GM12865 (cell line): ENCODE measurements around the gene KIF18B.

ENCODE experiments used
- DNase-seq: peaks from one replicate; pipeline ENCODE4 v3.0.0; 2010; ENCODE audit warnings: low read depth
- H3K4me3 ChIP-seq: 2 replicates; pipeline ENCODE4 v1.5.1; 2011; ENCODE audit warnings: mild to moderate bottlenecking, low read depth, low read length, control low read depth
- CTCF ChIP-seq: IDR thresholded peaks from 2 replicates; pipeline ENCODE4 v1.5.1; 2011; ENCODE audit warnings: low read length, control low read depth, low read depth, inconsistent platforms; ENCODE audit not compliant: insufficient read depth; ENCODE audit errors: missing control alignments

Gene KIF18B

GRCh38 chr17:44909681-44910144 lies 37.9 kb downstream of the KIF18B start:
- DNase-seq, result no peak
- TF ChIP-seq CTCF, result no peak
- H3K4me3 ChIP-seq, result no peak overlapping the region

GRCh38 chr17:44908761-44909326 lies 38.7 kb downstream of the KIF18B start:
- DNase-seq, result no peak
- no peak overlapping the region for H3K4me3 ChIP-seq
- no peak for TF ChIP-seq CTCF

- TF ChIP-seq CTCF, result no peak
- H3K4me3 ChIP-seq, result no peak overlapping the region
- no peak for DNase-seq
Observed at GRCh38 chr17:44907729-44908470, 39.7 kb downstream of the KIF18B start.

- DNase-seq, result no peak
- no peak for TF ChIP-seq CTCF
- no peak overlapping the region for H3K4me3 ChIP-seq
Observed at GRCh38 chr17:44906763-44907728, 40.5 kb downstream of the KIF18B start.

- no peak overlapping the region for H3K4me3 ChIP-seq
- no peak for TF ChIP-seq CTCF
- DNase-seq, result no peak
Observed at GRCh38 chr17:44906010-44906646, 41.4 kb downstream of the KIF18B start.
